Liver (tissue), 9 donors: Measurements from ENCODE around the gene CCDC154. TPM values are rescaled to one million over a fixed set of nuclear protein-coding genes. Genes with fewer than 3 reads are reported as not detected.

ENCODE experiments used
- DNase-seq: peaks from one replicate; pipeline ENCODE4 v3.0.0-alpha.2; 2017; ENCODE audit warnings: low spot score
- H3K27ac ChIP-seq, 2 donors: one replicate each; pipeline ENCODE4 v1.7.0; 2013; ENCODE audit warnings: inconsistent platforms in 2 of 2, low read length in 2 of 2, control low read depth in 1 of 2, low read depth in 1 of 2, mild to moderate bottlenecking in 1 of 2
- H3K27me3 ChIP-seq, 4 donors: one replicate each; pipeline versions ENCODE4 v1.6.1 to v1.7.0; 2013; ENCODE audit warnings: low read length in 3 of 4, inconsistent platforms in 1 of 4, mild to moderate bottlenecking in 1 of 4, moderate library complexity in 1 of 4; ENCODE audit not compliant: control insufficient read depth in 4 of 4, insufficient read depth in 4 of 4
- H3K36me3 ChIP-seq, 4 donors: one replicate each; pipeline versions ENCODE4 v1.6.1 to v1.7.0; 2013; ENCODE audit warnings: low read length in 3 of 4, mild to moderate bottlenecking in 3 of 4, low read depth in 1 of 4, moderate library complexity in 1 of 4; ENCODE audit not compliant: control insufficient read depth in 4 of 4, insufficient read depth in 3 of 4
- H3K4me1 ChIP-seq, 4 donors: one replicate each; pipeline versions ENCODE4 v1.6.1 to v1.7.0; 2013; ENCODE audit warnings: low read length in 3 of 4, mild to moderate bottlenecking in 3 of 4, moderate library complexity in 1 of 4; ENCODE audit not compliant: control insufficient read depth in 4 of 4, insufficient read depth in 4 of 4
- H3K4me3 ChIP-seq, 3 donors: one replicate each; pipeline versions ENCODE4 v1.6.1 to v1.7.0; 2013; ENCODE audit warnings: low read length in 3 of 3, control low read depth in 1 of 3, low read depth in 1 of 3, mild to moderate bottlenecking in 1 of 3
- H3K9ac ChIP-seq, 2 donors: one replicate each; pipeline ENCODE4 v1.7.0; 2013; ENCODE audit warnings: low read length in 2 of 2, mild to moderate bottlenecking in 2 of 2, moderate library complexity in 2 of 2, control low read depth in 1 of 2, low read depth in 1 of 2
- H3K9me3 ChIP-seq, 4 donors: one replicate each; pipeline versions ENCODE4 v1.6.1 to v1.7.0; 2013; ENCODE audit warnings: low read length in 3 of 4; ENCODE audit not compliant: control insufficient read depth in 4 of 4
- ATF3 ChIP-seq: IDR thresholded peaks from 2 replicates; pipeline ENCODE4 v1.6.1; 2016; ENCODE audit warnings: antibody characterized with exemption
- CTCF ChIP-seq: fragments of 150-350 bp; IDR thresholded peaks from 2 replicates; pipeline ENCODE4 v1.5.1; 2017; ENCODE audit warnings: improper control_type of control experiment, low read depth, low read length; ENCODE audit not compliant: missing input control
- EGR1 ChIP-seq, 2 donors: IDR thresholded peaks; 2 replicates each; pipeline ENCODE4 v1.6.1; 2016 to 2018; ENCODE audit warnings: antibody characterized with exemption in 2 of 2, low read depth in 2 of 2
- FOXA1 ChIP-seq: IDR thresholded peaks from 2 replicates; pipeline ENCODE4 v1.6.1; 2016; ENCODE audit warnings: antibody characterized with exemption
- FOXA2 ChIP-seq: IDR thresholded peaks from 2 replicates; pipeline ENCODE4 v1.6.1; 2016; ENCODE audit warnings: antibody characterized with exemption
- GABPA ChIP-seq, 2 donors: IDR thresholded peaks in 1 of 2; conservative IDR thresholded peaks in 1 of 2; 2 replicates each; pipeline ENCODE4 v1.6.1; 2016; ENCODE audit warnings: antibody characterized with exemption in 2 of 2, mild to moderate bottlenecking in 1 of 2, moderate library complexity in 1 of 2
- HNF4A ChIP-seq, 2 donors: conservative IDR thresholded peaks; 2 replicates each; pipeline ENCODE4 v1.6.1; 2016; ENCODE audit warnings: antibody characterized with exemption in 2 of 2, mild to moderate bottlenecking in 2 of 2
- HNF4G ChIP-seq: IDR thresholded peaks from 2 replicates; pipeline ENCODE4 v1.6.1; 2016; ENCODE audit warnings: antibody characterized with exemption
- JUND ChIP-seq, 2 donors: IDR thresholded peaks; 2 replicates each; pipeline ENCODE4 v1.6.1; 2016; ENCODE audit warnings: antibody characterized with exemption in 2 of 2
- MAX ChIP-seq: IDR thresholded peaks from 2 replicates; pipeline ENCODE4 v1.6.1; 2016; ENCODE audit warnings: antibody characterized with exemption
- NR2F2 ChIP-seq: IDR thresholded peaks from 2 replicates; pipeline ENCODE4 v1.6.1; 2016; ENCODE audit warnings: antibody characterized with exemption
- RAD21 ChIP-seq, 2 donors: IDR thresholded peaks; 2 replicates each; pipeline ENCODE4 v1.6.1; 2016; ENCODE audit warnings: antibody characterized with exemption in 2 of 2, mild to moderate bottlenecking in 2 of 2
- REST ChIP-seq: IDR thresholded peaks from 2 replicates; pipeline ENCODE4 v1.6.1; 2016; ENCODE audit warnings: antibody characterized with exemption, mild to moderate bottlenecking
- RXRA ChIP-seq, 2 donors: IDR thresholded peaks; 2 replicates each; pipeline ENCODE4 v1.6.1; 2017 to 2018; ENCODE audit warnings: antibody characterized with exemption in 2 of 2, mild to moderate bottlenecking in 1 of 2
- SP1 ChIP-seq: IDR thresholded peaks from 2 replicates; pipeline ENCODE4 v1.6.1; 2018; ENCODE audit warnings: antibody characterized with exemption, mild to moderate bottlenecking
- TAF1 ChIP-seq: conservative IDR thresholded peaks from 2 replicates; pipeline ENCODE4 v1.6.1; 2016; ENCODE audit warnings: antibody characterized with exemption, mild to moderate bottlenecking
- YY1 ChIP-seq: IDR thresholded peaks from 2 replicates; pipeline ENCODE4 v1.6.1; 2016; ENCODE audit warnings: antibody characterized with exemption, mild to moderate bottlenecking
- ZBTB33 ChIP-seq: IDR thresholded peaks from 2 replicates; pipeline ENCODE4 v1.6.1; 2016; ENCODE audit warnings: antibody characterized with exemption
- WGBS: extraction: QIAGEN DNeasy Blood & Tissue Kit; methylation state at CpG from one replicate; pipeline ENCODE4 v1.1.7; 2013; 5-methylcytosine and 5-hydroxymethylcytosine counted together
- polyA plus RNA-seq, 2 donors: library from polyadenylated mRNA; stranded (reverse) in 1 of 2; unstranded in 1 of 2; fragments of 200-250 nt in 1 of 2; fragments of >200 nt in 1 of 2; fragmentation: Nextera tagmentation in 1 of 2; extraction: Ambion mirVana in 1 of 2; gene quantifications; one replicate each; pipeline versions ENCODE4 v1.2.1 to v1.2.3, GENCODE V29; 2013 to 2015
- total RNA-seq, 2 donors: library from RNA; depleted of rRNA; stranded (reverse); fragments of >200 nt; gene quantifications; one replicate each; pipeline ENCODE4 v1.2.3, GENCODE V29; 2014
- donor health status: healthy.
- donor health status: healthy.
- donor health status: healthy.
- donor health status: healthy.
- donor health status: healthy.

Gene CCDC154
- total and polyA plus RNA-seq, 4 donors, result 0.18 to 0.42 (median 0.39) TPM; not detected in 1

GRCh38 chr16:1464196-1464893, 20.0 kb upstream of the CCDC154 start:
- H3K36me3 ChIP-seq, result peaks cover 0 to 17% (median 5%) of the 10 kb centered on the region in 4 donors
- 94% methylated on average over 41 of the region's 41 CpGs for WGBS
- no peaks in the 10 kb centered on the region for H3K9me3 ChIP-seq
- H3K9ac ChIP-seq, result no peak overlapping the region
- TF ChIP-seq YY1, result no peak
- no peak for TF ChIP-seq CTCF
- TF ChIP-seq SP1, result no peak
- no peak for TF ChIP-seq ATF3
- TF ChIP-seq MAX, result no peak
- no peak for TF ChIP-seq HNF4A (conservative IDR thresholded peaks at IDR 0.05)
- no peak for TF ChIP-seq NR2F2
- TF ChIP-seq RAD21 (IDR thresholded peaks at IDR 0.05), result no peak
- TF ChIP-seq FOXA2, result no peak
- TF ChIP-seq JUND (IDR thresholded peaks at IDR 0.05), result no peak
- no peak for TF ChIP-seq ZBTB33
- no peak for TF ChIP-seq TAF1
- TF ChIP-seq HNF4G, result no peak
- no peaks in the 10 kb centered on the region for H3K4me1 ChIP-seq
- H3K27ac ChIP-seq, result no peak overlapping the region
- no peak for DNase-seq
- H3K4me3 ChIP-seq, result no peak overlapping the region
- H3K27me3 ChIP-seq, result no peaks in the 10 kb centered on the region

GRCh38 chr16:1461146-1461545, 16.8 kb upstream of the CCDC154 start:
- 92% methylated on average over 24 of the region's 24 CpGs for WGBS
- no peak overlapping the region for H3K9ac ChIP-seq
- H3K4me3 ChIP-seq, result no peak overlapping the region
- no peak overlapping the region for H3K27ac ChIP-seq
- H3K9me3 ChIP-seq, result no peaks in the 10 kb centered on the region
- H3K36me3 ChIP-seq, result peaks cover 0 to 28% (median 7%) of the 10 kb centered on the region in 4 donors
- H3K4me1 ChIP-seq, result no peaks in the 10 kb centered on the region
- TF ChIP-seq CTCF (no peak), RAD21 (IDR thresholded peaks at IDR 0.05) (no peak), HNF4A (conservative IDR thresholded peaks at IDR 0.05) (no peak), ATF3 (no peak), SP1 (no peak), YY1 (no peak), FOXA1 (no peak), ZBTB33 (no peak), EGR1 (IDR thresholded peaks at IDR 0.05; ENCODE audit: low read depth in 2 of 2) (no peak), REST (no peak), TAF1 (no peak), FOXA2 (no peak), RXRA (IDR thresholded peaks at IDR 0.05) (no peak), GABPA (IDR thresholded peaks at IDR 0.05 in 1 of 2, conservative IDR thresholded peaks at IDR 0.05 in 1 of 2) (no peak)
- DNase-seq, result no peak
- no peaks in the 10 kb centered on the region for H3K27me3 ChIP-seq
